ENCODE measurements around the gene SSBP3. TPM values are rescaled to one million over a fixed set of nuclear protein-coding genes. Genes with fewer than 3 reads are reported as not detected.

The SSBP3 gene
- total RNA-seq, 1 experiment from 2014 or later = 42.1 TPM

DNA sequence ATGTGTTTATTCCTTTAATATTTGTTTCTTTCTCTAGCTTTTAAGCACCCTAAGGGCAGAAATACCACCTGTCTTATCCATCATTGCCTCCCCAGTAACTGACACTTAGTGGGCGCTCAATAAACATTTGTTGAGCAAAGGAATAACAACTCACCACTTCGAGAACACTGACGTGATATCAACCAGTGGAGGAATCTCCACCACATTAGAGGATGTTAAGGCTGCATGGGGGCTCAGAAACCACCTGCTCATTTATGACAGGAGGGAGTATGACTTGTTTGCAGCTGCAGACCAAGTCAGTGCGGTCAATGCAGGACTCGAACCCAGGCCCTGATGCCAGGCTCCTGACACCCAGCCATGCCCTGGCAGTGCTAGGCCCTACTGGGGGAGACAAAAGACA, 103.6 kb downstream of the SSBP3 start:
- Histone ChIP-seq H3K27me3 (replicated peaks; ENCODE audit: control insufficient read depth, insufficient read depth, low read length) (no peaks in the 10 kb centered on the region), H3K4me1 (no peaks in the 10 kb centered on the region), H3K4me3 (ENCODE audit: low read depth, low read length) (no peak overlapping the region), H3K9me3 (no peaks in the 10 kb centered on the region), H3K36me3 (ENCODE audit: control insufficient read depth, insufficient read depth, low read length) (no peaks in the 10 kb centered on the region)
- intact Hi-C loops (cut with micrococcal nuclease; ENCODE audit: unreplicated experiment) = no loop called here
- Mint-ChIP-seq H3K27me3 (ENCODE audit: insufficient read depth, unreplicated experiment) (no peaks in the 10 kb centered on the region), H3K36me3 (ENCODE audit: insufficient read depth, unreplicated experiment) (no peaks in the 10 kb centered on the region), H3K4me3 (ENCODE audit: unreplicated experiment) (no peak overlapping the region), H3K4me1 (ENCODE audit: low read depth, unreplicated experiment) (peaks cover 14% of the 10 kb centered on the region), H3K9me3 (ENCODE audit: unreplicated experiment) (no peaks in the 10 kb centered on the region), H3K27ac (ENCODE audit: unreplicated experiment) (no peak overlapping the region)
- TF ChIP-seq, protein P1, sequence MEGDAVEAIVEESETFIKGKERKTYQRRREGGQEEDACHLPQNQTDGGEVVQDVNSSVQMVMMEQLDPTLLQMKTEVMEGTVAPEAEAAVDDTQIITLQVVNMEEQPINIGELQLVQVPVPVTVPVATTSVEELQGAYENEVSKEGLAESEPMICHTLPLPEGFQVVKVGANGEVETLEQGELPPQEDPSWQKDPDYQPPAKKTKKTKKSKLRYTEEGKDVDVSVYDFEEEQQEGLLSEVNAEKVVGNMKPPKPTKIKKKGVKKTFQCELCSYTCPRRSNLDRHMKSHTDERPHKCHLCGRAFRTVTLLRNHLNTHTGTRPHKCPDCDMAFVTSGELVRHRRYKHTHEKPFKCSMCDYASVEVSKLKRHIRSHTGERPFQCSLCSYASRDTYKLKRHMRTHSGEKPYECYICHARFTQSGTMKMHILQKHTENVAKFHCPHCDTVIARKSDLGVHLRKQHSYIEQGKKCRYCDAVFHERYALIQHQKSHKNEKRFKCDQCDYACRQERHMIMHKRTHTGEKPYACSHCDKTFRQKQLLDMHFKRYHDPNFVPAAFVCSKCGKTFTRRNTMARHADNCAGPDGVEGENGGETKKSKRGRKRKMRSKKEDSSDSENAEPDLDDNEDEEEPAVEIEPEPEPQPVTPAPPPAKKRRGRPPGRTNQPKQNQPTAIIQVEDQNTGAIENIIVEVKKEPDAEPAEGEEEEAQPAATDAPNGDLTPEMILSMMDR (IDR thresholded peaks at IDR 0.05; ENCODE audit: insufficient read depth in 1 of 2, low read depth in 1 of 2, low read length in 1 of 2, severe bottlenecking in 1 of 2, unreplicated experiment in 1 of 2) = no peak
- ChIA-PET POLR2A (no interaction called here), CTCF (no interaction called here)
- no peak for DNase-seq
- BruUV-seq (replicated peaks) = no TSS peak

DNA sequence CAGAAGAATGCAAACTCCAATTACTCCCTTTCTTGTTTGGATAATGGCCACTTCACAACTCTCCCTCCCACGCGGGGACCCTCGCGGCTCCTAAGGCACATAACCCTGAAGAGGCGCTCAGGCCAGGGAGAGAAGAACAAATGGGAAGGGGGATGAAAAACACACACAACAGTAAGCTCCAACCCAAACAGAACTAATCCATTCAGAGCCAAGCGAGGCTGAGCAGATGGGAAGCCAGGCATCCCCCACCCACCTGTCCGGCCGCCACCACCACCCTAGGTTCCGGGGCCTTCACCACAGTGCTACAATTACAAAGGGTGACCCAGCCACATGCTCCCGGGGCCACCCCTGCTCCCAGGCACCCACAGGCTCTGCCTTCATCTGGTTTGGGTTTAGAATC, 104.7 kb downstream of the SSBP3 start:
- H3K9me3 ChIP-seq = no peaks in the 10 kb centered on the region
- POLR2A ChIA-PET = no interaction called here
- CTCF ChIA-PET = no interaction called here
- H3K36me3 ChIP-seq (ENCODE audit: control insufficient read depth, insufficient read depth, low read length) = no peaks in the 10 kb centered on the region
- H3K4me3 ChIP-seq (ENCODE audit: low read depth, low read length) = no peak overlapping the region
- no peaks in the 10 kb centered on the region for H3K36me3 Mint-ChIP-seq (ENCODE audit: insufficient read depth, unreplicated experiment)
- H3K27me3 ChIP-seq (replicated peaks; ENCODE audit: control insufficient read depth, insufficient read depth, low read length) = no peaks in the 10 kb centered on the region
- intact Hi-C loops (cut with micrococcal nuclease; ENCODE audit: unreplicated experiment) = no loop called here
- H3K4me3 Mint-ChIP-seq (ENCODE audit: unreplicated experiment) = no peak overlapping the region
- no TSS peak for BruUV-seq (replicated peaks)
- H3K9me3 Mint-ChIP-seq (ENCODE audit: unreplicated experiment) = no peaks in the 10 kb centered on the region
- H3K4me1 Mint-ChIP-seq (ENCODE audit: low read depth, unreplicated experiment) = peaks cover 14% of the 10 kb centered on the region
- DNase-seq = no peak
- no peak overlapping the region for H3K27ac Mint-ChIP-seq (ENCODE audit: unreplicated experiment)
- H3K4me1 ChIP-seq = no peaks in the 10 kb centered on the region
- no peaks in the 10 kb centered on the region for H3K27me3 Mint-ChIP-seq (ENCODE audit: insufficient read depth, unreplicated experiment)
- TF ChIP-seq, protein P1 (IDR thresholded peaks at IDR 0.05; ENCODE audit: insufficient read depth in 1 of 2, low read depth in 1 of 2, low read length in 1 of 2, severe bottlenecking in 1 of 2, unreplicated experiment in 1 of 2) = no peak

DNA sequence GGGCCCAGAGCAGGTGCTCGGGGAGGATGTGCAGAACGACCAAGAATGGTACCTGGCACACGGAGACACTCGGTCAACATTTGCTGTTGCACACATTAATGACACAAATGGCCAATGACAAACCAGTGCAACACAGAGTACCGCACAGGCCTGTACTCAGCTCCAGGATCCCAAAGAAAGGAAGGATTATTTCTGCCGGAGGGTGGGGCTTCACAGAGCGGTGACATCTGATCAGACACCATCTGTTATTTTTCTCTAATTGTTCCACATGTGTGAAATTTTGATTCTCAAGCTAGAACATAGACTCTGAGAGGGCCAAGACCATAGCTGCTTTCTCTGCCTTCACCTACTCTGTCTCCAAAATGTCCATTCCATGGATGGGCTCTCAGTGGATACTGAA, 105.8 kb downstream of the SSBP3 start:
- H3K27me3 ChIP-seq (replicated peaks; ENCODE audit: control insufficient read depth, insufficient read depth, low read length) = no peaks in the 10 kb centered on the region
- H3K9me3 ChIP-seq = no peaks in the 10 kb centered on the region
- ChIA-PET CTCF (no interaction called here), POLR2A (no interaction called here)
- H3K36me3 Mint-ChIP-seq (ENCODE audit: insufficient read depth, unreplicated experiment) = no peaks in the 10 kb centered on the region
- H3K36me3 ChIP-seq (ENCODE audit: control insufficient read depth, insufficient read depth, low read length) = no peaks in the 10 kb centered on the region
- TF ChIP-seq, protein P1 (IDR thresholded peaks at IDR 0.05; ENCODE audit: insufficient read depth in 1 of 2, low read depth in 1 of 2, low read length in 1 of 2, severe bottlenecking in 1 of 2, unreplicated experiment in 1 of 2) = no peak
- no peak for DNase-seq
- H3K27ac Mint-ChIP-seq (ENCODE audit: unreplicated experiment) = no peak overlapping the region
- no peaks in the 10 kb centered on the region for H3K27me3 Mint-ChIP-seq (ENCODE audit: insufficient read depth, unreplicated experiment)
- H3K4me1 Mint-ChIP-seq (ENCODE audit: low read depth, unreplicated experiment) = peaks cover 14% of the 10 kb centered on the region
- no peak overlapping the region for H3K4me3 Mint-ChIP-seq (ENCODE audit: unreplicated experiment)
- no peaks in the 10 kb centered on the region for H3K4me1 ChIP-seq
- no TSS peak for BruUV-seq (replicated peaks)
- H3K9me3 Mint-ChIP-seq (ENCODE audit: unreplicated experiment) = no peaks in the 10 kb centered on the region
- intact Hi-C loops (cut with micrococcal nuclease; ENCODE audit: unreplicated experiment) = no loop called here
- H3K4me3 ChIP-seq (ENCODE audit: low read depth, low read length) = no peak overlapping the region
